HL-60 (cell line): Measurements from ENCODE around the gene GPR32.

Source experiments
- DNase-seq, 2 experiments: peaks; one replicate each; pipeline ENCODE4 v3.0.0-alpha.2; 2010 to 2020; ENCODE audit warnings: low read depth in 1 of 2, low spot score in 1 of 2
- H3K27ac ChIP-seq: fragments of 250-450 bp; sonication (Bioruptor Pico); replicated peaks from 2 replicates; pipeline ENCODE4 v1.5.1; 2020; ENCODE audit warnings: mild to moderate bottlenecking, moderate library complexity
- H3K27me3 ChIP-seq: fragments of 250-450 bp; sonication (Bioruptor Pico); 2 replicates; pipeline ENCODE4 v1.5.1; 2021; ENCODE audit warnings: mild to moderate bottlenecking, moderate library complexity; ENCODE audit not compliant: insufficient read depth, poor library complexity, severe bottlenecking
- H3K4me3 ChIP-seq: replicated peaks from 2 replicates; pipeline ENCODE4 v1.5.1; 2011; ENCODE audit warnings: mild to moderate bottlenecking, control low read depth, low read length; ENCODE audit not compliant: insufficient read depth
- GABPA ChIP-seq: IDR thresholded peaks from 2 replicates; pipeline ENCODE4 v1.6.1; 2012; ENCODE audit warnings: low read depth
- POLR2AphosphoS5 ChIP-seq: IDR thresholded peaks from 2 replicates; pipeline ENCODE4 v1.6.1; 2012; ENCODE audit warnings: low read depth
- SPI1 ChIP-seq: IDR thresholded peaks from 2 replicates; pipeline ENCODE4 v1.6.1; 2012; ENCODE audit warnings: low read depth, mild to moderate bottlenecking, borderline replicate concordance
- TF ChIP-seq, protein P1 (sequence below): IDR thresholded peaks from 2 replicates; pipeline ENCODE4 v1.6.1; 2012; ENCODE audit warnings: low read depth; ENCODE audit not compliant: insufficient replicate concordance
- TF ChIP-seq, protein P2 (sequence below): IDR thresholded peaks from one replicate; pipeline ENCODE4 v1.5.1; 2011; ENCODE audit warnings: low read length, control low read depth, inconsistent platforms; ENCODE audit not compliant: insufficient read depth

GPR32 gene

DNA sequence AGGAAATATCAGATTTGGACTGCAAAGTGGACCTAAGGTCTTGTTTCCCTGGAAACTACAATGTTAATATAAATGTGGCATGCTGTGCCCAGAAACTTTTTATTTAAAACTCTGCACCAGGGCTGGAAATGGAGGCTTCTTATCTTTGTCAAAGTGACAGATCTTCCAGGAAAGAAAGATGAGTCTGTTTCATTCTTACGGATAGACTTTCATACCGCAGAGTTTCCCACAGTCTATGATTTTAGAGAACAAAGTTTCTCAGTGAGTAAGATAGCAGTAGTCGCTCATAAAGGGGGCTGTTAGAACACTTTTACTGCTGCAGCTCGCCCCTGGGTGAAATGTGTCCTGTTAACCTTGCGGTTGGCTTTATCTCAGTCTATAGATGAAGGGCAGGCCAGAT is 40.4 kb upstream of the GPR32 start:
- no peak overlapping the region for H3K4me3 ChIP-seq
- peaks cover 7% of the 10 kb centered on the region for H3K27me3 ChIP-seq
- TF ChIP-seq SPI1 (no peak), POLR2AphosphoS5 (no peak), GABPA (no peak)
- TF ChIP-seq, protein P1, sequence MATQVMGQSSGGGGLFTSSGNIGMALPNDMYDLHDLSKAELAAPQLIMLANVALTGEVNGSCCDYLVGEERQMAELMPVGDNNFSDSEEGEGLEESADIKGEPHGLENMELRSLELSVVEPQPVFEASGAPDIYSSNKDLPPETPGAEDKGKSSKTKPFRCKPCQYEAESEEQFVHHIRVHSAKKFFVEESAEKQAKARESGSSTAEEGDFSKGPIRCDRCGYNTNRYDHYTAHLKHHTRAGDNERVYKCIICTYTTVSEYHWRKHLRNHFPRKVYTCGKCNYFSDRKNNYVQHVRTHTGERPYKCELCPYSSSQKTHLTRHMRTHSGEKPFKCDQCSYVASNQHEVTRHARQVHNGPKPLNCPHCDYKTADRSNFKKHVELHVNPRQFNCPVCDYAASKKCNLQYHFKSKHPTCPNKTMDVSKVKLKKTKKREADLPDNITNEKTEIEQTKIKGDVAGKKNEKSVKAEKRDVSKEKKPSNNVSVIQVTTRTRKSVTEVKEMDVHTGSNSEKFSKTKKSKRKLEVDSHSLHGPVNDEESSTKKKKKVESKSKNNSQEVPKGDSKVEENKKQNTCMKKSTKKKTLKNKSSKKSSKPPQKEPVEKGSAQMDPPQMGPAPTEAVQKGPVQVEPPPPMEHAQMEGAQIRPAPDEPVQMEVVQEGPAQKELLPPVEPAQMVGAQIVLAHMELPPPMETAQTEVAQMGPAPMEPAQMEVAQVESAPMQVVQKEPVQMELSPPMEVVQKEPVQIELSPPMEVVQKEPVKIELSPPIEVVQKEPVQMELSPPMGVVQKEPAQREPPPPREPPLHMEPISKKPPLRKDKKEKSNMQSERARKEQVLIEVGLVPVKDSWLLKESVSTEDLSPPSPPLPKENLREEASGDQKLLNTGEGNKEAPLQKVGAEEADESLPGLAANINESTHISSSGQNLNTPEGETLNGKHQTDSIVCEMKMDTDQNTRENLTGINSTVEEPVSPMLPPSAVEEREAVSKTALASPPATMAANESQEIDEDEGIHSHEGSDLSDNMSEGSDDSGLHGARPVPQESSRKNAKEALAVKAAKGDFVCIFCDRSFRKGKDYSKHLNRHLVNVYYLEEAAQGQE: no peak
- TF ChIP-seq, protein P2, sequence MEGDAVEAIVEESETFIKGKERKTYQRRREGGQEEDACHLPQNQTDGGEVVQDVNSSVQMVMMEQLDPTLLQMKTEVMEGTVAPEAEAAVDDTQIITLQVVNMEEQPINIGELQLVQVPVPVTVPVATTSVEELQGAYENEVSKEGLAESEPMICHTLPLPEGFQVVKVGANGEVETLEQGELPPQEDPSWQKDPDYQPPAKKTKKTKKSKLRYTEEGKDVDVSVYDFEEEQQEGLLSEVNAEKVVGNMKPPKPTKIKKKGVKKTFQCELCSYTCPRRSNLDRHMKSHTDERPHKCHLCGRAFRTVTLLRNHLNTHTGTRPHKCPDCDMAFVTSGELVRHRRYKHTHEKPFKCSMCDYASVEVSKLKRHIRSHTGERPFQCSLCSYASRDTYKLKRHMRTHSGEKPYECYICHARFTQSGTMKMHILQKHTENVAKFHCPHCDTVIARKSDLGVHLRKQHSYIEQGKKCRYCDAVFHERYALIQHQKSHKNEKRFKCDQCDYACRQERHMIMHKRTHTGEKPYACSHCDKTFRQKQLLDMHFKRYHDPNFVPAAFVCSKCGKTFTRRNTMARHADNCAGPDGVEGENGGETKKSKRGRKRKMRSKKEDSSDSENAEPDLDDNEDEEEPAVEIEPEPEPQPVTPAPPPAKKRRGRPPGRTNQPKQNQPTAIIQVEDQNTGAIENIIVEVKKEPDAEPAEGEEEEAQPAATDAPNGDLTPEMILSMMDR: no peak
- H3K27ac ChIP-seq: no peak overlapping the region
- no peak for DNase-seq

DNA sequence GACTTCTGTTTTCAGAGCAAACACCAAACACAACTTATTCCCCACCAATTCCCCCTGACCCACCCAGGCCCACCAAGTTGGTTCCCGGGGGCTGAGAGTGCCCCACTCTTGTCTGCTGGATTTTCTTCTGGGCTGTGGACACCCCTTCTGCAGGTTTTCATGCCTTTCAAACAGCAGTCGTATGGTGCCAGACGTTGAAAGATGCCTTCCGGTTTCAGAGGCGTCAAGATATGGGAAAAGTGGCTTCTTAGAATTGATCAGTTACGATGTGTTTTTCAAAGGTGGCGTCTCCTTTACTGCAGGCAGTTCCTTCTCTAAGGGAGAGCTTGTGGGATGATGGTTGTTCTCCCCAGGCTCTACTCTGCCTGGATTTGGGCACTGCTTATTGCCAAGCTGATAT is 34.4 kb upstream of the GPR32 start:
- no peak overlapping the region for H3K4me3 ChIP-seq
- H3K27me3 ChIP-seq: peaks cover 4% of the 10 kb centered on the region
- H3K27ac ChIP-seq: no peak overlapping the region
- DNase-seq: no peak
- TF ChIP-seq, protein P2: no peak
- TF ChIP-seq POLR2AphosphoS5: no peak
- TF ChIP-seq, protein P1: no peak
- TF ChIP-seq GABPA: no peak
- no peak for TF ChIP-seq SPI1

DNA sequence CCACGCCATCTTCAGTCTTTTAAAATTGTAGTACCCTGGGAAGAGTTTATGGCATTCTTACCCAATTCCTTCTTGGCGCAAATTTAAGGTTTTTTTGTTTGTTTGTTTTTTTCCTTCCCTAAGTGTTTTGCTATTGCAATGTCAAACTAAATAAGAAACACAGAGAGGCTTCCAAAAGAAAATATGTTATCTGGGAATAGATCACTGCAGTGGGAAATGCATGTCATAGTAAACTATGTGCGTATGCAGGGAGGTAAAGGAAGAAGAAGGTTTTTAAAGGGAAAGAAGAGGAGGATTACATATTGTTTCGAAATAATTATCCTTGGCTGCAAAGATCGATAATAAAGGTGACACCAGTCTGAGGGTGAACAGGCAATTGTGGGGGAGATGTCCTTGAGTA is 33.9 kb upstream of the GPR32 start:
- Histone ChIP-seq H3K4me3 (no peak overlapping the region), H3K27ac (no peak overlapping the region), H3K27me3 (peaks cover 4% of the 10 kb centered on the region)
- no peak for DNase-seq
- TF ChIP-seq GABPA: no peak
- no peak for TF ChIP-seq POLR2AphosphoS5
- TF ChIP-seq SPI1: no peak
- TF ChIP-seq, protein P2: no peak
- TF ChIP-seq, protein P1: no peak
